KOPT-K1 (cell line): ENCODE measurements around the gene SBK2.
"Not testable (repeated sequence)": the region's sequence is repeated elsewhere in the genome, so short reads cannot be mapped to it uniquely, and the experiment has no call there.

Experiments used
- H3K27ac ChIP-seq: fragments of 200-600 bp; sonication (generic); 2 replicates; pipeline ENCODE4 v1.5.1; 2016; ENCODE audit warnings: antibody characterized with exemption, mild to moderate bottlenecking, low read depth, low read length; ENCODE audit not compliant: poor library complexity, severe bottlenecking
- H3K36me3 ChIP-seq: fragments of 200-600 bp; sonication (generic); 2 replicates; pipeline ENCODE4 v1.5.1; 2017; ENCODE audit warnings: antibody characterized with exemption, mild to moderate bottlenecking, low read length, moderate library complexity; ENCODE audit not compliant: insufficient read depth
- H3K9me3 ChIP-seq: fragments of 200-600 bp; sonication (generic); 2 replicates; pipeline ENCODE4 v1.5.1; 2017; ENCODE audit warnings: antibody characterized with exemption, low read length, mild to moderate bottlenecking; ENCODE audit not compliant: insufficient read depth, poor library complexity, severe bottlenecking

The SBK2 gene

GRCh38 chr19:55573929-55574328, 37.0 kb upstream of the SBK2 start:
- H3K27ac ChIP-seq, H3K9me3 ChIP-seq: not testable (repeated sequence)
- peaks cover 12% of the 10 kb centered on the region; the same call in 1 of the 2 replicates for H3K36me3 ChIP-seq

- not testable (repeated sequence) for H3K9me3 ChIP-seq, H3K27ac ChIP-seq, H3K36me3 ChIP-seq
These were observed 32.5 kb upstream of the SBK2 start for GRCh38 chr19:55569477-55569876.

GRCh38 chr19:55567708-55568328, 30.9 kb upstream of the SBK2 start:
- peaks cover 4% of the 10 kb centered on the region for H3K9me3 ChIP-seq
- no peaks in the 10 kb centered on the region for H3K36me3 ChIP-seq
- no peak overlapping the region for H3K27ac ChIP-seq

- H3K27ac ChIP-seq: no peak overlapping the region
These were observed 29.9 kb upstream of the SBK2 start for GRCh38 chr19:55566823-55567222.

GRCh38 chr19:55563261-55563690, 26.3 kb upstream of the SBK2 start:
- Histone ChIP-seq H3K27ac (no peak overlapping the region), H3K36me3 (no peaks in the 10 kb centered on the region), H3K9me3 (peaks cover 11% of the 10 kb centered on the region)

More at GRCh38 chr19:55566823-55567222, 29.9 kb upstream of the SBK2 start:
- Histone ChIP-seq H3K36me3 (no peaks in the 10 kb centered on the region), H3K9me3 (peaks cover 4% of the 10 kb centered on the region)

- Histone ChIP-seq H3K36me3 (no peaks in the 10 kb centered on the region), H3K9me3 (peaks cover 11% of the 10 kb centered on the region), H3K27ac (no peak overlapping the region)
These were observed 22.8 kb upstream of the SBK2 start for GRCh38 chr19:55559684-55560083.

GRCh38 chr19:55554741-55555152, 17.8 kb upstream of the SBK2 start:
- H3K36me3 ChIP-seq: no peaks in the 10 kb centered on the region
- H3K9me3 ChIP-seq: no peaks in the 10 kb centered on the region
- no peak overlapping the region for H3K27ac ChIP-seq

- no peaks in the 10 kb centered on the region for H3K36me3 ChIP-seq
- no peaks in the 10 kb centered on the region for H3K9me3 ChIP-seq
- H3K27ac ChIP-seq: no peak overlapping the region
These were observed 17.4 kb upstream of the SBK2 start for GRCh38 chr19:55554302-55554701.

GRCh38 chr19:55553217-55554182, 16.6 kb upstream of the SBK2 start:
- Histone ChIP-seq H3K36me3 (no peaks in the 10 kb centered on the region), H3K27ac (no peak overlapping the region), H3K9me3 (no peaks in the 10 kb centered on the region)

- H3K36me3 ChIP-seq: no peaks in the 10 kb centered on the region
- no peak overlapping the region for H3K27ac ChIP-seq
- no peaks in the 10 kb centered on the region for H3K9me3 ChIP-seq
These were observed 15.7 kb upstream of the SBK2 start for GRCh38 chr19:55552620-55553019.

- Histone ChIP-seq H3K27ac (no peak overlapping the region), H3K9me3 (no peaks in the 10 kb centered on the region), H3K36me3 (no peaks in the 10 kb centered on the region)
These were observed 15.3 kb upstream of the SBK2 start for GRCh38 chr19:55552206-55552605.

- Histone ChIP-seq H3K36me3 (no peaks in the 10 kb centered on the region), H3K27ac (no peak overlapping the region), H3K9me3 (no peaks in the 10 kb centered on the region)
These were observed 13.4 kb upstream of the SBK2 start for GRCh38 chr19:55550321-55550650.

- Histone ChIP-seq H3K36me3 (no peaks in the 10 kb centered on the region), H3K27ac (no peak overlapping the region), H3K9me3 (no peaks in the 10 kb centered on the region)
These were observed 12.8 kb upstream of the SBK2 start for GRCh38 chr19:55549500-55550320.

GRCh38 chr19:55546822-55547614, 10.1 kb upstream of the SBK2 start:
- Histone ChIP-seq H3K9me3 (no peaks in the 10 kb centered on the region), H3K36me3 (no peaks in the 10 kb centered on the region), H3K27ac (no peak overlapping the region)
